IMR-90 (cell line): Measurements from ENCODE around the gene GSG1L. TPM values are rescaled to one million over a fixed set of nuclear protein-coding genes. Genes with fewer than 3 reads are reported as not detected.

Experiments used
- ATAC-seq: fragments of 200-7000 bp; cut with Tn5 transposase; 2 replicates; pipeline ENCODE4 v1.9.1; 2020; ENCODE audit warnings: low read depth, mild to moderate bottlenecking, moderate library complexity
- BruUV-seq: library from RNA; stranded (reverse); fragments of 400-500 nt; replicated peaks from 2 replicates; lab custom pipeline; 2021; lab: Mats Ljungman, UMichigan
- CTCF ChIA-PET: fragments of 300-600 bp; formaldehyde crosslinking; extraction: SDS; loops from one replicate; lab custom pipeline; 2021; ENCODE audit warnings: antibody characterized with exemption; lab: Yijun Ruan, JAX
- POLR2A ChIA-PET: fragments of 300-600 bp; sonication (Branson Sonifier 250); formaldehyde crosslinking; loops from one replicate; lab custom pipeline; 2022; ENCODE audit warnings: antibody characterized with exemption; ENCODE audit not compliant: unreplicated experiment; lab: Charles Lee
- DNase-seq: peaks from one replicate; pipeline ENCODE4 v3.0.0; 2013
- H2AFZ ChIP-seq: replicated peaks from 2 replicates; pipeline ENCODE3; 2013; ENCODE audit warnings: low read length, mild to moderate bottlenecking; ENCODE audit not compliant: poor library complexity
- H2AK5ac ChIP-seq: 2 replicates; pipeline ENCODE4 v1.6.1; 2013; ENCODE audit warnings: low read depth, low read length, inconsistent platforms
- H2AK9ac ChIP-seq: replicated peaks from 2 replicates; pipeline ENCODE3; 2013; ENCODE audit warnings: mild to moderate bottlenecking, low read depth, low read length, moderate library complexity; ENCODE audit not compliant: poor library complexity
- H2BK120ac ChIP-seq: 2 replicates; pipeline ENCODE4 v1.6.1; 2013; ENCODE audit warnings: low read depth, low read length, inconsistent platforms
- H2BK15ac ChIP-seq: 3 replicates; pipeline ENCODE4 v1.6.1; 2013; ENCODE audit warnings: low read depth, low read length, inconsistent platforms
- H2BK20ac ChIP-seq: 2 replicates; pipeline ENCODE4 v1.6.1; 2013; ENCODE audit warnings: low read depth, mild to moderate bottlenecking, inconsistent platforms, low read length, moderate library complexity
- H2BK5ac ChIP-seq: 2 replicates; pipeline ENCODE4 v1.6.1; 2013; ENCODE audit warnings: mild to moderate bottlenecking, low read depth, low read length, inconsistent platforms; ENCODE audit not compliant: poor library complexity, severe bottlenecking
- H3K14ac ChIP-seq: replicated peaks from 2 replicates; pipeline ENCODE4 v1.6.1; 2013; ENCODE audit warnings: low read depth, low read length, inconsistent platforms
- H3K18ac ChIP-seq: 2 replicates; pipeline ENCODE4 v1.6.1; 2013; ENCODE audit warnings: low read depth, low read length, control low read depth
- H3K23ac ChIP-seq: 2 replicates; pipeline ENCODE4 v1.6.1; 2013; ENCODE audit warnings: low read depth, low read length, inconsistent platforms
- H3K27ac ChIP-seq: 2 replicates; pipeline ENCODE4 v1.5.1; 2013; ENCODE audit warnings: mild to moderate bottlenecking, control low read depth, low read length; ENCODE audit not compliant: insufficient read depth
- H3K27me3 ChIP-seq: 2 replicates; pipeline ENCODE4 v1.6.1; 2013; ENCODE audit warnings: low read length; ENCODE audit not compliant: control insufficient read depth, insufficient read depth
- H3K36me3 ChIP-seq: 2 replicates; pipeline ENCODE4 v1.6.1; 2013; ENCODE audit warnings: low read length, mixed read lengths; ENCODE audit not compliant: control insufficient read depth, insufficient read depth
- H3K4ac ChIP-seq: 2 replicates; pipeline ENCODE4 v1.6.1; 2013; ENCODE audit warnings: low read depth, low read length, inconsistent platforms
- H3K4me1 ChIP-seq: 2 replicates; pipeline ENCODE4 v1.6.1; 2013; ENCODE audit warnings: low read length, mixed read lengths; ENCODE audit not compliant: control insufficient read depth, insufficient read depth
- H3K4me2 ChIP-seq: 2 replicates; pipeline ENCODE4 v1.6.1; 2013; ENCODE audit warnings: low read depth, mild to moderate bottlenecking, control low read depth, low read length, moderate library complexity
- H3K4me3 ChIP-seq: 2 replicates; pipeline ENCODE4 v1.5.1; 2013; ENCODE audit warnings: low read depth, mild to moderate bottlenecking, control low read depth, low read length, moderate library complexity; ENCODE audit not compliant: insufficient read depth
- H3K56ac ChIP-seq: 2 replicates; pipeline ENCODE4 v1.6.1; 2013; ENCODE audit warnings: low read length, inconsistent platforms; ENCODE audit not compliant: insufficient read depth; ENCODE audit errors: extremely low read depth
- H3K79me1 ChIP-seq, 2 experiments: 2 replicates each; pipeline ENCODE4 v1.6.1; 2013; ENCODE audit warnings: low read length in 2 of 2, inconsistent platforms in 1 of 2, low read depth in 1 of 2
- H3K9ac ChIP-seq: 2 replicates; pipeline ENCODE4 v1.6.1; 2013; ENCODE audit warnings: low read depth, low read length, control low read depth
- H3K9me1 ChIP-seq: 2 replicates; pipeline ENCODE4 v1.6.1; 2013; ENCODE audit warnings: low read length, inconsistent platforms; ENCODE audit not compliant: insufficient read depth
- H3K9me3 ChIP-seq: 2 replicates; pipeline ENCODE4 v1.6.1; 2013; ENCODE audit warnings: low read length; ENCODE audit not compliant: control insufficient read depth, insufficient read depth
- H4K20me1 ChIP-seq: 2 replicates; pipeline ENCODE4 v1.6.1; 2013; ENCODE audit warnings: low read length, inconsistent platforms; ENCODE audit not compliant: insufficient read depth
- H4K5ac ChIP-seq: 2 replicates; pipeline ENCODE4 v1.6.1; 2013; ENCODE audit warnings: mild to moderate bottlenecking, low read depth, low read length, control low read depth
- H4K8ac ChIP-seq, 2 experiments: 2 replicates each; pipeline ENCODE4 v1.6.1; 2013; ENCODE audit warnings: low read depth in 2 of 2, low read length in 2 of 2, control low read depth in 1 of 2, inconsistent platforms in 1 of 2
- H4K91ac ChIP-seq: 2 replicates; pipeline ENCODE4 v1.6.1; 2013; ENCODE audit warnings: low read depth, low read length, inconsistent platforms; ENCODE audit not compliant: insufficient read depth
- BHLHE40 ChIP-seq: fragments of 150-350 bp; IDR thresholded peaks from 2 replicates; pipeline ENCODE4 v1.6.1; 2016; ENCODE audit warnings: mild to moderate bottlenecking, low read depth, low read length
- CEBPB ChIP-seq: IDR thresholded peaks from 2 replicates; pipeline ENCODE4 v1.6.1; 2012; ENCODE audit warnings: low read depth, low read length, improper control_type of control experiment
- CHD1 ChIP-seq: IDR thresholded peaks from 2 replicates; pipeline ENCODE4 v1.6.1; 2012; ENCODE audit warnings: low read depth, low read length, improper control_type of control experiment
- FOS ChIP-seq: fragments of 150-350 bp; IDR thresholded peaks from 2 replicates; pipeline ENCODE4 v1.6.1; 2016; ENCODE audit warnings: low read depth, low read length
- MAFK ChIP-seq: IDR thresholded peaks from 2 replicates; pipeline ENCODE4 v1.6.1; 2012; ENCODE audit warnings: low read depth, low read length, improper control_type of control experiment
- NFE2L2 ChIP-seq: fragments of 150-350 bp; IDR thresholded peaks from 2 replicates; pipeline ENCODE4 v1.6.1; 2016; ENCODE audit warnings: low read depth, mild to moderate bottlenecking, low read length
- POLR2A ChIP-seq: IDR thresholded peaks from 2 replicates; pipeline ENCODE4 v1.6.1; 2012; ENCODE audit warnings: mild to moderate bottlenecking, low read depth, low read length
- RAD21 ChIP-seq: IDR thresholded peaks from 2 replicates; pipeline ENCODE4 v1.6.1; 2012; ENCODE audit warnings: low read length, improper control_type of control experiment
- RFX5 ChIP-seq: IDR thresholded peaks from 2 replicates; pipeline ENCODE4 v1.8.0; 2012; ENCODE audit warnings: low read depth, mild to moderate bottlenecking, low read length, moderate library complexity
- SMC3 ChIP-seq: fragments of 150-350 bp; IDR thresholded peaks from 2 replicates; pipeline ENCODE4 v1.6.1; 2016; ENCODE audit warnings: low read depth, mild to moderate bottlenecking, antibody characterized with exemption, low read length, moderate library complexity
- WGBS, 2 experiments: methylation state at CpG; one replicate each; pipeline versions ENCODE4 v1.1.5 to v1.1.7; 2013; ENCODE audit warnings: missing lambda C conversion rate in 2 of 2; ENCODE audit not compliant: insufficient read length in 1 of 2; ENCODE audit errors: extremely low coverage in 2 of 2; 5-methylcytosine and 5-hydroxymethylcytosine counted together
- dilution Hi-C: fragments of 300-500 bp; cut with HindIII; formaldehyde crosslinking; loops from one replicate; pipeline ENCODE4 v1.14.3; 2018; ENCODE audit warnings: low sequenced_read_pairs; ENCODE audit not compliant: unreplicated experiment
- in situ Hi-C: fragments of 300-500 bp; cut with MboI; formaldehyde crosslinking; loops from 3 replicates; pipeline ENCODE4 v1.14.3; 2019; ENCODE audit warnings: low sequenced_read_pairs, inconsistent platforms, mixed read lengths
- intact Hi-C: fragments of 100-400 bp; cut with micrococcal nuclease; formaldehyde crosslinking; loops from 2 replicates; pipeline ENCODE4 v1.10.0; 2022
- polyA plus RNA-seq, 3 experiments: library from polyadenylated mRNA; depleted of rRNA; stranded (reverse); fragments of >200 nt; gene quantifications; 2 replicates each; pipeline ENCODE4 v1.2.3, GENCODE V29; 2012; ENCODE audit warnings: low replicate concordance in 1 of 3
- total RNA-seq: library from RNA; depleted of rRNA; stranded (reverse); fragments of >200 nt; gene quantifications from 2 replicates; pipeline ENCODE4 v1.2.3, GENCODE V29; 2012
- TF ChIP-seq, protein P1 (sequence below): fragments of 150-350 bp; IDR thresholded peaks from 2 replicates; pipeline ENCODE4 v1.6.1; 2017; ENCODE audit warnings: mild to moderate bottlenecking, antibody characterized with exemption, low read length, low read depth
- TF ChIP-seq, protein P2 (sequence below): conservative IDR thresholded peaks from 2 replicates; pipeline ENCODE4 v1.5.1; 2012; ENCODE audit warnings: mild to moderate bottlenecking, low read depth, low read length, improper control_type of control experiment
- TF ChIP-seq, protein P3 (sequence below): fragments of 150-350 bp; IDR thresholded peaks from 2 replicates; pipeline ENCODE4 v1.6.1; 2016; ENCODE audit warnings: low read depth, mild to moderate bottlenecking, low read length, moderate library complexity, borderline replicate concordance

The GSG1L gene
- total and polyA plus RNA-seq, 2 of the 4 experiments (the other 2 are of a cell fraction), result not detected

DNA sequence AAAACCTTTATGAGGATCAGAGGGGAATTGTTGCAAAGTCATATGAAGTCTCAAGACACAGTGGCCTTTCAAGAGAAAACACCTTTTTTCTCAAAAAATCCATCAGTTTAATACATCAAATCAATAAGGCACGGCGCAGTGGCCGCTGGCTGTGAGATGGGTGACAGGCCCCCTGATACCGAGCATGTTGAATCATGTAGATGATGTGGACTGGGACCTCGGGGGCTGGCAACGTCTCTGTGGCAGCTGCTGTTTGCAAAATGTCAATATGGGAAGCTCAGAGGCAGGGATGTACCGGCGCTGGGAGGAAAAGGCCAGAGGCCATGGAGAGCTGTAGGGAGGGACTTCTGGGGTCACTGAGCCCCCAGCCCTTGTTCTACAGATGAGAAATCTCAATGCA lies 169.1 kb downstream of the GSG1L start:
- BruUV-seq, result no TSS peak
- CTCF ChIA-PET, result no interaction called here
- ATAC-seq, result no peak
- H4K20me1 ChIP-seq, result no peaks in the 10 kb centered on the region
- H3K9me3 ChIP-seq, result no peaks in the 10 kb centered on the region
- H3K4me1 ChIP-seq, result no peaks in the 10 kb centered on the region
- H3K4ac ChIP-seq, result no peak overlapping the region
- H3K27me3 ChIP-seq, result peaks cover 9% of the 10 kb centered on the region
- no peak overlapping the region for H3K14ac ChIP-seq
- dilution Hi-C loops, result no loop called here
- intact Hi-C loops, result no loop called here
- H4K8ac ChIP-seq, result no peak overlapping the region
- 31% methylated on average over 4 of the region's 8 CpGs; no CpG with 5 or more reads in 1 of the 2 experiments for WGBS, 2 experiments
- H3K9me1 ChIP-seq, result no peaks in the 10 kb centered on the region
- in situ Hi-C loops, result no loop called here
- H2BK20ac ChIP-seq, result no peak overlapping the region
- H2AK5ac ChIP-seq, result no peak overlapping the region
- no peak for DNase-seq
- no peak overlapping the region for H2AK9ac ChIP-seq
- no peak overlapping the region for H3K9ac ChIP-seq
- no peak overlapping the region for H3K4me3 ChIP-seq
- POLR2A ChIA-PET, result no interaction called here
- H3K23ac ChIP-seq, result no peak overlapping the region
- H3K18ac ChIP-seq, result no peak overlapping the region
- no peaks in the 10 kb centered on the region for H3K36me3 ChIP-seq
- H3K27ac ChIP-seq, result no peak overlapping the region
- H3K56ac ChIP-seq, result no peak overlapping the region
- H2BK5ac ChIP-seq, result no peak overlapping the region
- H4K5ac ChIP-seq, result no peak overlapping the region
- no peak overlapping the region for H3K4me2 ChIP-seq
- H2BK120ac ChIP-seq, result no peak overlapping the region
- no peak for TF ChIP-seq SMC3
- TF ChIP-seq, protein P1, sequence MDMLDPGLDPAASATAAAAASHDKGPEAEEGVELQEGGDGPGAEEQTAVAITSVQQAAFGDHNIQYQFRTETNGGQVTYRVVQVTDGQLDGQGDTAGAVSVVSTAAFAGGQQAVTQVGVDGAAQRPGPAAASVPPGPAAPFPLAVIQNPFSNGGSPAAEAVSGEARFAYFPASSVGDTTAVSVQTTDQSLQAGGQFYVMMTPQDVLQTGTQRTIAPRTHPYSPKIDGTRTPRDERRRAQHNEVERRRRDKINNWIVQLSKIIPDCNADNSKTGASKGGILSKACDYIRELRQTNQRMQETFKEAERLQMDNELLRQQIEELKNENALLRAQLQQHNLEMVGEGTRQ, result no peak
- TF ChIP-seq NFE2L2, result no peak
- no peak for TF ChIP-seq CHD1
- TF ChIP-seq, protein P2, sequence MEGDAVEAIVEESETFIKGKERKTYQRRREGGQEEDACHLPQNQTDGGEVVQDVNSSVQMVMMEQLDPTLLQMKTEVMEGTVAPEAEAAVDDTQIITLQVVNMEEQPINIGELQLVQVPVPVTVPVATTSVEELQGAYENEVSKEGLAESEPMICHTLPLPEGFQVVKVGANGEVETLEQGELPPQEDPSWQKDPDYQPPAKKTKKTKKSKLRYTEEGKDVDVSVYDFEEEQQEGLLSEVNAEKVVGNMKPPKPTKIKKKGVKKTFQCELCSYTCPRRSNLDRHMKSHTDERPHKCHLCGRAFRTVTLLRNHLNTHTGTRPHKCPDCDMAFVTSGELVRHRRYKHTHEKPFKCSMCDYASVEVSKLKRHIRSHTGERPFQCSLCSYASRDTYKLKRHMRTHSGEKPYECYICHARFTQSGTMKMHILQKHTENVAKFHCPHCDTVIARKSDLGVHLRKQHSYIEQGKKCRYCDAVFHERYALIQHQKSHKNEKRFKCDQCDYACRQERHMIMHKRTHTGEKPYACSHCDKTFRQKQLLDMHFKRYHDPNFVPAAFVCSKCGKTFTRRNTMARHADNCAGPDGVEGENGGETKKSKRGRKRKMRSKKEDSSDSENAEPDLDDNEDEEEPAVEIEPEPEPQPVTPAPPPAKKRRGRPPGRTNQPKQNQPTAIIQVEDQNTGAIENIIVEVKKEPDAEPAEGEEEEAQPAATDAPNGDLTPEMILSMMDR, result no peak
- no peak for TF ChIP-seq RAD21
- no peak for TF ChIP-seq FOS
- no peak for TF ChIP-seq BHLHE40
- no peak for TF ChIP-seq MAFK
- TF ChIP-seq, protein P3, sequence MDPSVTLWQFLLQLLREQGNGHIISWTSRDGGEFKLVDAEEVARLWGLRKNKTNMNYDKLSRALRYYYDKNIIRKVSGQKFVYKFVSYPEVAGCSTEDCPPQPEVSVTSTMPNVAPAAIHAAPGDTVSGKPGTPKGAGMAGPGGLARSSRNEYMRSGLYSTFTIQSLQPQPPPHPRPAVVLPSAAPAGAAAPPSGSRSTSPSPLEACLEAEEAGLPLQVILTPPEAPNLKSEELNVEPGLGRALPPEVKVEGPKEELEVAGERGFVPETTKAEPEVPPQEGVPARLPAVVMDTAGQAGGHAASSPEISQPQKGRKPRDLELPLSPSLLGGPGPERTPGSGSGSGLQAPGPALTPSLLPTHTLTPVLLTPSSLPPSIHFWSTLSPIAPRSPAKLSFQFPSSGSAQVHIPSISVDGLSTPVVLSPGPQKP, result no peak
- no peak for TF ChIP-seq CEBPB
- no peak for TF ChIP-seq POLR2A
- no peak for TF ChIP-seq RFX5
- H3K79me1 ChIP-seq, result no peaks in the 10 kb centered on the region
- no peak overlapping the region for H2BK15ac ChIP-seq
- no peak overlapping the region for H4K91ac ChIP-seq
- H2AFZ ChIP-seq, result no peak overlapping the region
